Measurements from ENCODE around the gene APP.
A peak's percentile ranks its signal among the peaks of the same experiment; 100 is the strongest.

The APP gene

DNA sequence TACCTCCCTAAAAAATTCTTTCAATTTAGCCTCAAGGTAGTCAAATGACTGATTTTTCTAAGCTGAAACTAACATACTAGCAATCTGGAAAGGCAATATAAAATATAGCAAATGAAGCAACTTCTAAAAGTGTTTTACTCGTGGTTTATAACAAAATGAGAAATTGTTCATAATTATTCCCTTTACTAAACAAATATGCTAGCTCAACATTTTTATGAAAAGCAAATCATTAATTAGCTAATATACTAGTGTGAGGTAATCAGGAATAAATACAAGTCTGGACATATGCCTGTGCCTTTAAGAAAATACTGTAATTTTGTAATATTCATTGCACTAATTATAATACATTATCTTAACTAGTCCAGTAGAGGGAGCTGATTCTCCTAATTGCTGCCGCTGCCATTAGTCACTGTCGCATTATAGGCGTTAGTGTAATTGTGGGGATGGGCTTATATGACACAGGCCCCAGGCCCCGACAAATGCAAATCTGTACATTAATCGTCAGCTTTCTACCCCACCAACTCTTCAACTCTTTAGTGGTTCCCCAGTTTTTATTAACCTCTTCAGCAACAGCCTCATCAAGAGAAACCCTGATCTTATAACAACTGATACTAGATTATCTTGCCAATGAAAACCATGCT is 274.9 kb downstream of the APP start:
- DNase-seq: no peak

DNA sequence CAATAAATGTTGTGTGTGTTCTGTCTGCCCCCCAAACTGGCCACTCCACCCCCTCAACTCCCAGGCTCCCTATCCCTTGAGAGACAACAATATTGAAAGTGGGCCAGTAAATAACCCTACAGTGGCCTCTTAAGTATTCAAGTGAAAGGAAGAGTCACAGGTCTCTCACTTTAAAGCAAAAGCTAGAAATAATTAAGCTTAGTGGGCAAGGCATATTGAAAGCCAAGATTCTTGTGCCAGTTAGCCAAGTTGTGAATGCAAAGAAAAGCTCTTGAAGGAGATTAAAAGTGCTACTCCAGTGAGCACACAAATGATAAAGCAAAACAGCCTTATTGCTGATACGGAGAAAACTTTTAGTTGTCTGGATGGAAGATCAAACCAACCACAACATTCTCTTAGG is 277.4 kb downstream of the APP start:
- DNase-seq: no peak

DNA sequence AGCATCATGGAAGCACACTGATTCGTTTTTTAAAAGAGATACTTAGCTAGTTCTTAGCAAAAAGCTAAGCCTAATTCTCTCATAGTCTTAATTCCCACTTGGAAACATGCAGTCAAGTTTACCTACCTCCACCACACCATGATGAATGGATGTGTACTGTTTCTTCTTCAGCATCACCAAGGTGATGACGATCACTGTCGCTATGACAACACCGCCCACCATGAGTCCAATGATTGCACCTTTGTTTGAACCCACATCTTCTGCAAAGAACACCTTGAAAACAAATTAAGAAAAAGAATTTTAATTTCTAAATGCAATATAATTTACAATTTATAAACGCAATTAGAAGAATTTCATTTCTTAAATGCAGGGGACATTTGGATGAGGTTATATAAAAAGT is 279.0 kb downstream of the APP start:
- no peak for DNase-seq

DNA sequence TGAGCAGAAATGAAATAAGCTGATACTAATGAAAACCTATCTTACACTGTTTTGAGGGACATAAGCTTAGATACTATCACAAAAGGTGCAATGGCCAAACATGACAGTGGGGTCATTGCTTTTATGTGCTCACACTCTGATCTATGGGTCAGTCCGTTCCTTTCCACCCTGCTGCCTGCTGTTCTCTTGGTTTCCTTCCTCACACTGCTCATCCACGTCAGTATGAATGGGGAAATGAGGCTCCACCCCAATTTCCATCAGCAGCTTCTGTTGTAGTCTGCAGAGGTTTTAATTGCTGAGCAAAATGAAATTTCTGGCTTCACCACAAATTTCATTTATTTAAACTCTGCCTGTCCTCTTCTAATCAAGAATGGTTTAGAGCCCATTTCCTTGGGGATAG is 280.6 kb downstream of the APP start:
- DNase-seq: no peak

DNA sequence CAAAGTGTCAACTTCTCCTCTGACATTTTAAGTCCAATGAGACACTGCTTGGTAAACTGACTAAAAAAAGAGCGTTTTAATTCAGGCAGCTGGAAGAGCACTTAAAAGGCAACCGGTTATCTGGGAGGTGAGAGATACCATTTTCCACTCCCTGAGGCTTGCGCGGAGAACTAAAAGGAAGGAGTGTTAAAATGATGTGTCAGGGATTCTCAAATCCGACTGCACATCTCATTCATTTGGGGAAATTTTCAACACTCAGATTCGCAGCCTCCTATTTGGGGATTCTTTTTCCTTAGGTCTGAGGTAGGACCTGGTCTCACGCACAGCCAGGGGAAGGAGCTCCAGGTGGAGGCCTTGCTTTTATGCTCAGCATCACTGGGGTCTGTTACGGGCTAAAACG is 281.9 kb downstream of the APP start:
- DNase-seq: no peak

DNA sequence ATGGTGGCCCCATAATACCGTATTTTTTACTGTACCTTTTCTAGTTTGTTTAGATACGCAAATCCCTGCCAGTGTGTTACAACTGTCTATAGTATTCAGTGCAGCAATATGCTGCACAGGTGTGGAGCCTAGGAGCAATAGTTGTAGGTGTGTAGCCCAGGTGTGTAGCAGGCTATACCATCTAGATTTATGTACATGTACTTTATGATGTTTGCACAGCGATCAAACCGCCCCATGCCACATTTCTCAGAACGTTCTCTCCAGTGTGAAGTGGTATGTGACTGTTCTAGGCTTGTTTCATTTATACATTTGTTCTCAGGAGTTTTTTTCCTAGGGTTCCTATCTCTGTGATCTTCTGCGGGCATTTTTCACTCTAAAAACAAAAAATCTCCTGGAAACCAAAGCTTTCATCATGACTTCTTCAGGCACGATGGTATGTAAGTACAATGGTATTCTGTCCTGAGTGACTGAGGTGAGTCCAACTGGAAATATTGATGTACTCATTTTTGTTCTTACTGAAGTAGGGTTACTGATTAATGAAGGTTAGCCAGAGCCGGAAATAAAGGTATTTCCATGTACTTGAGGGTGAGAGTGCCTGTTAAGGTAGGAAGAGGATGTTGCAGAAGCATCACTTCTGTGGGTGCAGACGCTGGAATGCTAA is 282.8 kb downstream of the APP start:
- DNase-seq: no peak

DNA sequence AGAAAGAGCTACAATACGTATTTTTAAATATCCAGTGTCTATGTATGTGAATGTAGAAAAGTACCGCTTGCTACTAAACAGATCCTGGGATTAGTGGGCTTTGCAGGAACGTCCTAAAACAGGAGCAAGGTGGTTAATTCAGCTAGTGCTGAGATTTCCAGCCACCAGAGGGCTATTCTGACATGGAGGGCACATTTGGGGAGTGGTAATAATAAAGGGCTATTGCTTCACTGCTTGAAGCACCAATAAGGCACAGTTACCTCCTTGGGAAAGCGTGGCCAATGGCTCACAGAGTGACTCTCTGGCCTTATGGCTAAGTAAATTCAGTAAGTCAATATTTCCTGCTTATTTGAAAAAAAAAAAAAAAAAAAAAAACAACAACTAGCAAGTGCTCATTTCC is 283.4 kb downstream of the APP start:
- no peak for DNase-seq

DNA sequence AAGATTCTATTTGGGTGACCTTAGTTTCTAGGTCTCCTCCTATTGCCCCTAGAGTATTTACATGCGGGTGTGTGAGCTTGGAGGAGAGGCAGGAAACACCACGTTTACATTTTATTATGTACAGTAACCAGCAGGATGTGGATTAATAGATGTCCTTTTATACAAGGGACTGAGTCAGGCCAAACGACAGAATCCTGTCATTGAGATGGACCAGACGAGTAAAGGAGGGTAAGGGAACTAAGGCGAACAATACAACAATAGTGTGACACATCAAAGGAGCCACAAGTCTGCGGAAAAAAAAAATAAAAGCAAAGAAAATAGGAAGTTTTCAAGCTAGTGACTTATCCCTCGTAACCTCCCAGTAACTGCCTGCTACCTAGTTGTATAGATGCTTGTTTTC is 284.7 kb downstream of the APP start:
- DNase-seq: no peak

DNA sequence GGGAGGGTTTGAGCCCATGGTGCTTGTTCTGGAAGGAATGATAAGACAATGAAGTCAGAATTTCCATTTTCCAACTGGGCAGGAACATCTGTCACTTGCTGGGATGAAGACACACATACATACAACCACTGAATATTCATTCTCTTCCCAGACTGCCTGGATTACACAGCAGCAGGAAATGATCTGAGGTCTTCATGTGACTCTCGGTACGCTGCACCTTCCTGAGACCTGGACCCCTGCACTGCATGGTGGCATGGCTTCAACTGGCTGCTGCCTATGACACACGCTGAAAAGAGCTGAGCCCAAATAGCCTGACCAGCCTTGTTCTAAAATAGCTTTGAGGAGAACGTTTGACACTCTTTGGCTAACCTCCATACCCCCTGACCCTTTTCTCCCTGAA is 285.2 kb downstream of the APP start:
- no peak for DNase-seq

DNA sequence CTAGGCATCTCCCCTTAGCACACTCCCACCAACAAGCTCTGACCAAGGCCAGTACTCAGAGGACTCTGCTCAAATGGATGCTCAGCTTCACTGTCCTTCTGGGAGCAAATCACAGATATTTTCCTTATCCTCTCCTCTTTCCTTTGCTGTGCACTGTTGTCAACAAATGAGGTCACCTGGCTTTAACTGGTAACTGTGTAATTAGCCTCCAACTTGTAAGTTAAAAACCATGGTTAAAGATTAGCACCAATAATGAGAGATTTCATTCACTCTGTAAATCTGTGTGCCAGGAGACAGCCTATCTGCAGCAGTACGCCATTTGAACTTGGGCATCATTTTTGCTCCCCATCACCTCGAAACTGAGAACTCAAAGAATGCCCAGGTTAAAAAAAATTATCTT is 286.3 kb downstream of the APP start:
- DNase-seq: no peak

DNA sequence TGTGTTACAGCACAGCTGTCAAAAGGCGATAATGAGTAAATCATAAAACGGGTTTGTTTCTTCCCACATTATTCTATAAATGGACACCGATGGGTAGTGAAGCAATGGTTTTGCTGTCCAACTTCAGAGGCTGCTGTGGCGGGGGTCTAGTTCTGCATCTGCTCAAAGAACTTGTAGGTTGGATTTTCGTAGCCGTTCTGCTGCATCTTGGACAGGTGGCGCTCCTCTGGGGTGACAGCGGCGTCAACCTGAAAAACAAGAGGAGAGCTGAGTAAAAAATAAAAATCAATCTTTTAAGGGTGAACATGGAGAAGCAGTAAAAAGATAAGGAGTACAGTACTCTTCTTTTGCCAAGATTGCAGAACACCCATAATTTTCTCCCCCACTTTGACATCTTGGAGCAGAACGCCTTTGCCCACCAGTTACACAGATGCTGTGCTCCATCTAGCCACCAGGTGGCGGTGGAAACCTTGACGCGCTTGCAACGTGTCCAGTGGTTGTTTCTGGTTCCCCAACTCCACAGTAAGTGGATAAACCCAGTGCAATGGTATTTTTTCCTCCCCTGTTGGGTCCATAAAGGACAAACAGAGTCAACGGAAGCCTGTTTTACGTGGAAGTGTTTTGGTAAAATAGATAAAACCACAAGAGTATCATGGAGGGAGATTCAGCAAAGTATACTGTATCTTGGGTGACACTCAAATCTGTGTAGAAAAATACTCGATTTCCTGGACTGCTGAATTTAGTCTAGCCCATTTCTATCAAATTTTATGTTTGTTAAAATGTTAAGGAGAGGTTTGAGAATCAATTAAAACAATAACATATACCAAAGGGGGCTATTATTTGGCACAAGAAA is 288.8 kb downstream of the APP start:
- peak; percentile 67 for DNase-seq

DNA sequence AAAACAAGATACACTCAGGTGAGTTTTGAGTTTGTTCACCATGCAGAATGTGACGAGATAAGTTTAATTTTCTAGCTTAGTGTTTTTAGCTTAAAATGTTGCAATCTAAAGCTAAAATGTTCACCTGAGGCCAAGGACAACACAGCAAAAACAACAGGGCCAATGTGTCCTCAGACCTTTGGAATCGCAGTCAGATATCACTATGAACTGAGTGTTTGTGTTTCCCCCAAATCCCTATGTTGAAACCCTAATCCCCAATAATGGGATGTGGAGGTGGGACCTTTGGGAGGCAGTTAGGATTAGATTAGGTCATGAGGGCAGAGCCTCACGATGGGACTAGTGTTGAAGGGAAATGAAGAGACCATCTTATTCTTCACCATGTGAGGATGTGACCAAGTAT is 291.4 kb downstream of the APP start:
- no peak for DNase-seq

DNA sequence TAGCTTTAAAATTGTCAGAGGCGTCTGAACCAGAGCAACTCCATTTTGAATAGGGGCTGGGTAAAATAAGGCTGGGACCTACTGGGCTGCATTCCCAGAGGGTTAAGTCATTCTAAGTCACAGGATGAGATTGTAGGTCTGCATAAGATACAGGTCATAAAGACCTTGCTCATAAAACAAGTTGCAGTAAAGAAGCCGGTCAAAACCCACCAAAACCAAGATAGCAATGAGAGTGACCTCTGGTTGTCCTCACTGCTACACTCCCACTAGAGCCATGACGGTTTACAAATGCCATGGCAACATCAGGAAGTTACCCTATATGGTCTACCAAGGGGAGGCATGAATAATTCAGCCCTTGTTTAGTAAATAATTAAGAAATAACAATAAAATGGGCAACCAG is 292.2 kb downstream of the APP start:
- no peak for DNase-seq

DNA sequence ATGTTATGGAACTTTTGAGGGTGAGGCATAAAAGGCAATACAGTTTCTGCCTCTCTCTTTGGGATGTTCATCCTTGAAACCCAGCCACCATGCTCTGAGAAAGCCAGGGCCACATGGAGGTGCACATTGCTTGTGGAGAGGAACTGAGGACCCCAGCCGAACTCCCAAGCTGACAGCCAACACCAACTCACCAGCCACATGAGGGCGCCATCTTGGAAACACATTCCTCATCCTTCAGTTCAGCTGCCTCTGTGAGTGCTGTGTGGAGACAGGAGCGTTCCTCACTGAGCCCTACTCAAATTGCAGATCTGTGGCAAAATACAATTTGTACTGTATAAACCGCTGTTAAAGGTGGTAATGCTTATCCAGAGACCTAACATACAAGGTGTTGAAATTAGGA is 298.3 kb downstream of the APP start:
- no peak for DNase-seq

DNA sequence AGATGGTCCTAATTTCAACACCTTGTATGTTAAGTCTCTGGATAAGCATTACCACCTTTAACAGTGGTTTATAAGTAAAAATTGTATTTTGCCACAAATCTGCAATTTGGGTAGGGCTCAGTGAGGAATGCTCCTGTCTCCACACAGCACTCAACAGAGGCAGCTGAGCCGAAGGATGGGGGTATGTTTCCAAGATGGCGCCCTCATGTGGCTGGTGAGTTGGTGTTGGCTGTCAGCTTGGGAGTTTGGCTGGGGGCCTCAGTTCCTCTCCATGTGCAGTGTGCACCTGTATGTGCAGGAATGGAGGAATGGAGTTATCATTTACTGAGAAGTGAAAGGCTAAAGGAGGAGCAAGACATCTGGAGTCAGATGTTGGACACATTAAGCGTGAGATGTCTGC is 299.0 kb downstream of the APP start:
- no peak for DNase-seq

DNA sequence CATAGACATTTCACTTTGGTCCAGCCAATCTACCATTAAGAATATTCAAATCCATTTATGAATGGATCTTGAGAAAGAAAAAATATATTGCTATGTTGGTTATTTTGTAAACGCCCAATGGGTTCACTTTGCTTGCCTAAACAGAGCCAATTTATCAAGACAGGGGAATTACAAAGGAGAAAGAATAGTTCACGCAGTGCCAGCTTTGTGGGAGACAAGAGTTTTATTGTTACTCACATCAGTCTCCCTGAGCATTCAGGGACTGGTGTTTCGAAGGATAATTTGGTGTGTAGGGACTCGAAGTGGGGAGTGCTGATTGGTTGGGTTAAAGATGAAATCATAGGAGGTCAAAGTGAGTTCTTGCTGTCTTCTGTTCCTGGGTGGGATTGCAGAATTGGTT is 300.5 kb downstream of the APP start:
- no peak for DNase-seq

DNA sequence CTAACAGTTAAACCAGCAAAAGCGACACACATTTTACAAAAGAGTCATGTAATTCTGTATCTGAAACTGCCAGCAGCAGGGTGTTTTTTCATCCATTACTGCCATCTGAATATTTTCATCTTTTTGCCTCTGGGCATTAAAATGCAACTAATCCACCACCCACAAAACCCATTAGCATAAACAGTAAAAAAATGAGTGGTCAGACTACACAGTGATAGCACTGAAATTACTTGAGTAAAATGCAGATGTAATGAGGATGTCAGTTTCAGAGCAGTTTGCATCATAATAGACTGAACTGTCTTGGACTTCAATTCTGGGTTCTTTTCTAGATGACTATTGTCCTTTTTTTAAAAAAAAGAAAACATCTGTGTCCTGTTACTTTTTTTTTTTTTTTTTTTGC is 303.5 kb downstream of the APP start:
- DNase-seq: no peak

DNA sequence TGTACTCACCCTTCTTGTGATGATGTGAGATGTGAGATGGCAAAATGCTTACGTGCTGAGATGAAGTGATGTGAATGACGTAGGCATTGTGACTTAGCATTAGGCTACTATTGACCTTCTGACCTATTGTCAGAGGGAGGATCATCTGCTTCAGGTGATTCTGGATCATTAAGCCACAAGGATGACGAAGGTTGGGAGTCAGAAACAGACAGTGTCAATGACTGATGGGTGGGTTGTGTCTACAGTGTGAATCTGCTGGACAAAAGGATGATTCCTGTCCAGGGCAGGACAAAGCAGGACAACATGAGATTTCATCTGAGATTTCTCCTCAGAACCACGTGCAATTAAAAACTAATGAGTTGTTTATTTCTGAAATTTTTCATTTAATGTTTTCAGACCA is 306.8 kb downstream of the APP start:
- no peak for DNase-seq

DNA sequence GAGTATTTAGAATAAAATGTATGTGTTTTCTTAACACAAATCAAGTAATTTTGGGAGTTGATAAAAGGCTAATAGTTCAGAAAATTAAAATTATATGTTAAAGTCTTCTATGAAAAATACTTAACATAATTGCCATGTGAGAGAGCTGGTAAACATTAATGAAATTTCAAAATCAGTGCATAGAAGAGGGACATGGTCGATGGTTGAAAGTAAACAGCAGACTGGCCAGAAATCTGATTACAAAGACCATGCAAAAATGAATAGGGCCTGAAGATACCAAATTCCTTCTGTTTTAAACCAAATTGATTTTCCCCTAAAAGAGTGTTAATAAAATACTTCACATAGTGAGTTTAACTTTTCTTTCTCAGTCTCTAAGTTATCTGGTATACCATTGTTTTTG is 307.5 kb downstream of the APP start:
- DNase-seq: no peak

DNA sequence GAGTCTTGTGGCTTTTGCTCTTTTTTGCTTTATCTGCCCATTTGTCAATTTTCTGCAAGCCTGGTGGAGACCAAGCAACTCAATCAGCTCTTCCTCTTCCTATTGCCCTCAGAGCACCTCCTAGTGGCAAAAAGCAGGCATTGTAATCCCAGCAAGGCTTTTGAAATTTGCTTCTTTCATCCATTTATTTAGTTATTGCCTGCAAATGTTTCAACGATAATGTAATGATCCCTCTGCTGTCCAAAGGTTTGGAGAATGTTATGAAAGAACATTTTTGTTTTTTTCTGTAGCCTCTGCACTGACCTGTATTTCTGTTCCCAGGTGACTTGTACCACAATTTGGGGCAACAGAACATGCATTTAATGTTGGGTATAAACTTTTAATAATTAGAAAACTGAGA is 308.0 kb downstream of the APP start:
- no peak for DNase-seq

DNA sequence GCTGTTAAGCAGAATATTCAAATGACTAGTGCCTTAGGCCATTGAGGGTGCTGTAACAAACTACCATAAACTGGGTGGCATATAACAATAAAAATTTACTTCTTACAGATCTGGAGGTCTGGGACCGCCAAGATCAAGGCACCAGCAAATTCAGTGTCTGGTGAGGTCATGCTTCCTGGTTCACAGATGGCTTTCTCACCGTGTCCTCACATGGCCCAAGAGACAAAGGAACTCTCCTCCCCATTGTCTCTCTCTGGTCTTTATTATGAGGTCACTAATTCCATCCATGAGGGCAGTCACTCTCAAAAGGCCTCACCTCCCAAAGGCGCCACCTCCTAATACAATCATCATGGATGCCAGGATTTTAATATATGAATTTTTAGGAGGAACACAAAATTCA is 308.5 kb downstream of the APP start:
- no peak for DNase-seq

DNA sequence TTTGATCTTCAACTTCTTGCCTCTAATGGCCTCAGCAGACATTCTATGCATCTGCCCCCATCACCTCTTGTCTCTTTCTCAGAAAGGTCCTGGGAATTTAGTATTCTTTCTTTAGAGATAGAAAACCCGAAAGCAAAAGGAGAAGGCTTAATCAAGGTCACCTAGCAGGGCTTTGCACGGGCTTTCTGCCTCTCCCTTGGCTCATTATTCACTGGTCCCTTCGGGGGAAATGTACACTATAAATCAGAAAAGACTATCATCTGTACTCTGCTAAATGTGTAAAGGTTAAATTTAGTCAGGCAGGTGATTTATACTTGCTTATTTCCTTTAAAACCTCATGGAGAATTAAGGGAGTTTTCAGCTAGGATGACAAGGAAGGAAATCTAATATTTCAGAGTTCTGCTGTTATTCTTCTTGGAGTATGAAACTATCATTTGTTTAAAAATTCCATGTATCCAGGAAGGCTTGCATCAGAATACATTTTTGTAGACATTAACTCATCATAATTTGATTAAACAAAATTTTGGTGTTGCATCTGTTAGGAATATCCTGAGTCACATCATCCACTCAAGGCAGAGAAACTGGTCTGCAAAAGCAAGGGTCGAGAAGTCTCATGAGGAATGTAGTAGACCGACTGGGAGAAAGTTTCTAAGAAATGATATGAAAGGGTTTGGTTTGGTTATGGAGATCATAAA is 311.2 kb downstream of the APP start:
- DNase-seq: no peak

DNA sequence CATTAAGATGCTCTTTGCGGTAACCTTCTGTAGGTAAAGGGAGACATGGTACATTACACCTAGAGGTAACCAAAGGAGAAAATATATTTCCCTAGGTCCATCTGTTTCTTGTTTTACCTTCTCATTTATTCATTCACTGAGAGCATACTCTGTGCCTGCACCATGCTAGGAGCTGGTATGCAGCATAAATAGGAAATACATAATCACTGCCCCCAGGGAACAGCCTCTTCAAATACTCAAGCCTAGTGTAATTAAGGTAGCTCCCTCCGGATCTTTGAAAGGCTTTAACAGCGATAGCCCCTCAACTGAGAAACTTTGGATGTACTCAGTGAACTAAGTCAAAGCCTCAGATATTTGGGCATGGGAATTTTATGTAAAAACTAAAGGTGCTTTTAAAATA is 312.2 kb downstream of the APP start:
- DNase-seq: no peak

Measured in right forelimb (tissue), 1 donor.